GM18867 (cell line): ENCODE measurements around the gene TGM2.
"Not testable (repeated sequence)": the region's sequence is repeated elsewhere in the genome, so short reads cannot be mapped to it uniquely, and the experiment has no call there.

Experiments used
- ATAC-seq: cut with Tn5 transposase; IDR thresholded peaks from one replicate; pipeline ENCODE4 v1.9.1; 2021; ENCODE audit warnings: mild to moderate bottlenecking, moderate library complexity; ENCODE audit not compliant: unreplicated experiment

Gene TGM2

GRCh38 chr20:38102206-38102605 is 62.9 kb downstream of the TGM2 start:
- not testable (repeated sequence) for ATAC-seq

GRCh38 chr20:38098952-38099351 is 66.1 kb downstream of the TGM2 start:
- ATAC-seq: no peak

GRCh38 chr20:38095017-38095686 is 69.9 kb downstream of the TGM2 start:
- ATAC-seq: no peak

GRCh38 chr20:38094373-38094891 is 70.6 kb downstream of the TGM2 start:
- ATAC-seq: peak; percentile 65

- no peak for ATAC-seq
These were observed 71.4 kb downstream of the TGM2 start for GRCh38 chr20:38093641-38094077.

- no peak for ATAC-seq
These were observed 72.2 kb downstream of the TGM2 start for GRCh38 chr20:38092915-38093314.

- ATAC-seq: no peak
These were observed 72.7 kb downstream of the TGM2 start for GRCh38 chr20:38092260-38092857.

- peak; percentile 47 for ATAC-seq
These were observed 73.4 kb downstream of the TGM2 start for GRCh38 chr20:38091441-38092216.

- no peak for ATAC-seq
These were observed 75.0 kb downstream of the TGM2 start for GRCh38 chr20:38090061-38090460.

- ATAC-seq: no peak
These were observed 75.6 kb downstream of the TGM2 start for GRCh38 chr20:38089500-38089899.

- ATAC-seq: no peak
These were observed 80.0 kb downstream of the TGM2 start for GRCh38 chr20:38085026-38085425.

- no peak for ATAC-seq
These were observed 80.6 kb downstream of the TGM2 start for GRCh38 chr20:38084425-38084951.

GRCh38 chr20:38083338-38084048 is 81.6 kb downstream of the TGM2 start:
- no peak for ATAC-seq

GRCh38 chr20:38082894-38083293 is 82.2 kb downstream of the TGM2 start:
- ATAC-seq: no peak

GRCh38 chr20:38081575-38081974 is 83.5 kb downstream of the TGM2 start:
- no peak for ATAC-seq

GRCh38 chr20:38079353-38079752 is 85.7 kb downstream of the TGM2 start:
- ATAC-seq: no peak

GRCh38 chr20:38078084-38078483 is 87.0 kb downstream of the TGM2 start:
- no peak for ATAC-seq
